HG02973 (cell line): ENCODE results near the gene PACSIN2.

Source experiments
- ATAC-seq: cut with Tn5 transposase; IDR thresholded peaks from one replicate; pipeline ENCODE4 v1.9.1; 2021; ENCODE audit warnings: moderate library complexity; ENCODE audit not compliant: unreplicated experiment

The PACSIN2 gene

GRCh38 chr22:42831712-42832111 is 183.2 kb downstream of the PACSIN2 start:
- ATAC-seq, result no peak

GRCh38 chr22:42830161-42830560 is 184.8 kb downstream of the PACSIN2 start:
- ATAC-seq, result no peak

GRCh38 chr22:42829302-42829701 is 185.6 kb downstream of the PACSIN2 start:
- no peak for ATAC-seq

- no peak for ATAC-seq
These were observed 189.2 kb downstream of the PACSIN2 start for GRCh38 chr22:42825796-42826195.

GRCh38 chr22:42821386-42821785 is 193.6 kb downstream of the PACSIN2 start:
- no peak for ATAC-seq

GRCh38 chr22:42820045-42820763 is 194.7 kb downstream of the PACSIN2 start:
- ATAC-seq, result no peak
